GM23338 (cell line): ENCODE data around the gene SPIRE2. TPM values are rescaled to one million over a fixed set of nuclear protein-coding genes. Genes with fewer than 3 reads are reported as not detected.
A peak's percentile ranks its signal among the peaks of the same experiment; 100 is the strongest.
"Not testable (repeated sequence)": the region's sequence is repeated elsewhere in the genome, so short reads cannot be mapped to it uniquely, and the experiment has no call there.

Source experiments
- ATAC-seq: fragments of 200-7000 bp; cut with Tn5 transposase; 3 replicates; pipeline ENCODE4 v1.9.1; 2020
- DNase-seq: peaks from one replicate; pipeline ENCODE4 v3.0.0-alpha.2; 2015; ENCODE audit warnings: low spot score
- H2AFZ ChIP-seq: fragments of 200-600 bp; sonication (generic); 2 replicates; pipeline ENCODE4 v1.8.0; 2016; ENCODE audit warnings: antibody characterized with exemption, mild to moderate bottlenecking, moderate library complexity
- H3F3A ChIP-seq: fragments of 200-600 bp; sonication (generic); replicated peaks from 2 replicates; pipeline ENCODE4 v1.8.0; 2017; ENCODE audit warnings: antibody characterized with exemption, mixed run types, low read depth
- H3K27ac ChIP-seq: fragments of 200-600 bp; sonication (generic); 2 replicates; pipeline ENCODE4 v1.6.1; 2016; ENCODE audit warnings: low read depth
- H3K27me3 ChIP-seq: fragments of 200-600 bp; sonication (generic); 2 replicates; pipeline ENCODE4 v1.8.0; 2016; ENCODE audit warnings: mild to moderate bottlenecking, mixed run types, moderate library complexity; ENCODE audit not compliant: insufficient read depth
- H3K36me3 ChIP-seq: fragments of 200-600 bp; sonication (generic); 2 replicates; pipeline ENCODE4 v1.8.0; 2016; ENCODE audit warnings: mild to moderate bottlenecking; ENCODE audit not compliant: insufficient read depth
- H3K4me1 ChIP-seq: fragments of 200-600 bp; sonication (generic); 2 replicates; pipeline ENCODE4 v1.8.0; 2016; ENCODE audit warnings: mild to moderate bottlenecking, moderate library complexity; ENCODE audit not compliant: insufficient read depth
- H3K4me2 ChIP-seq: fragments of 200-600 bp; sonication (generic); 2 replicates; pipeline ENCODE4 v1.7.1; 2017; ENCODE audit warnings: mixed run types
- H3K4me3 ChIP-seq: fragments of 200-600 bp; sonication (generic); 2 replicates; pipeline ENCODE4 v1.6.1; 2016; ENCODE audit warnings: mixed run types
- H3K79me2 ChIP-seq: fragments of 200-600 bp; sonication (generic); replicated peaks from 2 replicates; pipeline ENCODE4 v1.8.0; 2017; ENCODE audit warnings: mild to moderate bottlenecking; ENCODE audit not compliant: insufficient read depth
- H3K9me2 ChIP-seq: fragments of 200-600 bp; sonication (generic); 2 replicates; pipeline ENCODE4 v1.8.0; 2017; ENCODE audit not compliant: insufficient read depth
- H4K20me1 ChIP-seq: fragments of 200-600 bp; sonication (generic); replicated peaks from 2 replicates; pipeline ENCODE4 v1.8.0; 2017; ENCODE audit warnings: mild to moderate bottlenecking; ENCODE audit not compliant: insufficient read depth
- H3K27ac Mint-ChIP-seq: 2 replicates; pipeline ENCODE4 v1.8.0; 2020; ENCODE audit warnings: inconsistent platforms, mild to moderate bottlenecking, moderate library complexity, mixed read lengths
- H3K27me3 Mint-ChIP-seq: 3 replicates; pipeline ENCODE4 v1.8.0; 2022; ENCODE audit warnings: low read depth, mild to moderate bottlenecking, moderate library complexity, mixed read lengths, inconsistent platforms; ENCODE audit not compliant: insufficient read depth, poor library complexity
- H3K36me3 Mint-ChIP-seq: 3 replicates; pipeline ENCODE4 v1.8.0; 2021; ENCODE audit warnings: low read depth, mild to moderate bottlenecking, inconsistent platforms, moderate library complexity, mixed read lengths
- H3K4me1 Mint-ChIP-seq: 3 replicates; pipeline ENCODE4 v1.8.0; 2020; ENCODE audit warnings: mild to moderate bottlenecking, inconsistent platforms, mixed read lengths
- H3K4me3 Mint-ChIP-seq: 3 replicates; pipeline ENCODE4 v1.8.0; 2021; ENCODE audit warnings: moderate library complexity, mild to moderate bottlenecking, inconsistent platforms, mixed read lengths
- H3K9me3 Mint-ChIP-seq: 3 replicates; pipeline ENCODE4 v1.8.0; 2020; ENCODE audit warnings: moderate library complexity, mild to moderate bottlenecking, inconsistent platforms, mixed read lengths
- CREB1 ChIP-seq: fragments of 250-450 bp; sonication (Bioruptor Pico); IDR thresholded peaks from 2 replicates; pipeline ENCODE4 v1.5.0; 2020; ENCODE audit warnings: low read depth, mild to moderate bottlenecking, moderate library complexity
- NANOG ChIP-seq: IDR thresholded peaks from 2 replicates; pipeline ENCODE4 v1.6.1; 2016; ENCODE audit warnings: antibody characterized with exemption, borderline replicate concordance
- POLR2AphosphoS5 ChIP-seq: IDR thresholded peaks from 2 replicates; pipeline ENCODE4 v1.6.1; 2016; ENCODE audit warnings: antibody characterized with exemption, low read depth
- polyA plus RNA-seq: library from polyadenylated mRNA; unstranded; fragments of >200 nt; fragmentation: Nextera tagmentation; extraction: Ambion mirVana; gene quantifications from 2 replicates; pipeline ENCODE4 v1.2.1, GENCODE V29; 2016
- total RNA-seq: library from RNA; depleted of rRNA; stranded (reverse); fragments of >200 nt; shearing (Covaris generic); gene quantifications from 2 replicates; pipeline ENCODE4 v1.2.3, GENCODE V29; 2014

SPIRE2 gene
- total and polyA plus RNA-seq, 2 experiments from 2014 or later = 5.0 to 15.2 TPM

DNA sequence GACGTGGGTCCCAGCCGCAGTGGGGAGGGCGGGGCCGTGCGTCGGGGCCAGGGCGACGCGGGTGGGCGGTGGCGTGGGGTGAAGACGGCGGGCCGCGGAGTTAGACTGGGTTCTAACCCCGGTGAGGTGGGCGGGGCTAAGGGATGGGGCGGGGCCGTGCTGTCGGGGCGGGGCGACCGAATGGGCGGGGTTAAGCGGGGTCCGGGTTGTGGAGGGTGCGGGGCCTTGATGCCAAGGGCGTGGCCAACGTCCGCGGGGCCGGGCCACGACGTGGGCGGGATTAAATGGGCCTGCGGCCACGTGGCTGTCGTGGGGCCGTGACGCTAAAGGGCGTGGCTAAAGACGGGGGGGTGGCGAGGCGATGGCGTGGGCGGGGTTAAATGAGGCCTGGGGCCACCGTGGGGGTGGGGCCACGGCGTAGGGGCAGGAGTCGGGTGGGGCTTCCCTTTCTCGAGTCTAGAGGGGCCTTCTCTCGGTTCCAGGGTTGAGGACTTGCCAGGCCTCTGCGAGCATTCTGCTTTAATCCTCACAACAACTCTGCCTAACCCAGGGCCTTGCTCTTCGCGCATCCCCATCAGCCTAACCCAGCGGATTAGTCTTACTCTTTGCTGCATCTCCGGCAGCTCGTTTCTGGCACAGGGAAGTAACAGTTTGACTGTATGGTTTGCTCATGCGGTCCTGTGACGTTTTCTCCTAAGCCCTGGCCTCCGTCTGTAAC, 45.9 kb downstream of the SPIRE2 start:
- H3K4me3 Mint-ChIP-seq = peak overlapping the region; percentile 84
- Histone ChIP-seq H3K27ac (peak overlapping the region; percentile 100; the same call in 1 of the 2 replicates), H3K27me3 (peaks cover 5% of the 10 kb centered on the region; the same call in 1 of the 2 replicates), H3K36me3 (peaks cover 7% of the 10 kb centered on the region; the same call in 1 of the 2 replicates), H3K79me2 (peaks cover 43% of the 10 kb centered on the region), H3K4me3 (peak overlapping the region; percentile 94), H3F3A (peaks cover 30% of the 10 kb centered on the region), H3K4me1 (no peaks in the 10 kb centered on the region), H4K20me1 (peaks cover 6% of the 10 kb centered on the region), H3K4me2 (peak overlapping the region; percentile 92), H2AFZ (no peak overlapping the region), H3K9me2 (no peaks in the 10 kb centered on the region)
- ATAC-seq (peak; percentile 65), DNase-seq (peak; percentile 96)
- H3K27me3 Mint-ChIP-seq = peaks cover 24% of the 10 kb centered on the region
- peak overlapping the region; percentile 96 for H3K27ac Mint-ChIP-seq
- peaks cover 33% of the 10 kb centered on the region for H3K36me3 Mint-ChIP-seq
- TF ChIP-seq CREB1 (CRISPR knock-in tag) (peak; percentile 90), NANOG (no peak)
- peaks cover 15% of the 10 kb centered on the region for H3K9me3 Mint-ChIP-seq
- peaks cover 2% of the 10 kb centered on the region; the same call in 1 of the 3 replicates for H3K4me1 Mint-ChIP-seq

DNA sequence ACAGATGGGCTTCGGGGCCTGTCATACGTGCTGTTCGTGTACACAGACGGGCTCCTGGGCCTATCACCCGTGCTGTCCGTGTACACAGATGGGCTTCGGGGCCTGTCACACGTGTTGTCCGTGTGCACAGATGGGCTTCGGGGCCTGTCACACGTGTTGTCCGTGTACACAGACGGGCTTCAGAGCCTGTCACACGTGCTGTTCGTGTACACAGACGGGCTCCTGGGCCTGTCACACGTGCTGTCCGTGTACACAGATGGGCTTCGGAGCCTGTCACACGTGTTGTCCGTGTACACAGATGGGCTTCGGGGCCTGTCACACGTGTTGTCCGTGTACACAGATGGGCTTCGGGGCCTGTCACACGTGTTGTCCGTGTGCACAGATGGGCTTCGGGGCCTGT, 50.8 kb downstream of the SPIRE2 start:
- not testable (repeated sequence) for H3K36me3 ChIP-seq, H3K27ac ChIP-seq, H3K27me3 Mint-ChIP-seq, H3K4me3 ChIP-seq, H3K27ac Mint-ChIP-seq, H3K4me3 Mint-ChIP-seq, H2AFZ ChIP-seq, H3K9me2 ChIP-seq, ATAC-seq, DNase-seq, H3K4me1 Mint-ChIP-seq, H3K27me3 ChIP-seq, H3K4me1 ChIP-seq, H3K4me2 ChIP-seq
- Mint-ChIP-seq H3K36me3 (peaks cover 54% of the 10 kb centered on the region), H3K9me3 (peaks cover 15% of the 10 kb centered on the region)
- Histone ChIP-seq H4K20me1 (peaks cover 18% of the 10 kb centered on the region), H3F3A (peaks cover 24% of the 10 kb centered on the region), H3K79me2 (peaks cover 70% of the 10 kb centered on the region)

DNA sequence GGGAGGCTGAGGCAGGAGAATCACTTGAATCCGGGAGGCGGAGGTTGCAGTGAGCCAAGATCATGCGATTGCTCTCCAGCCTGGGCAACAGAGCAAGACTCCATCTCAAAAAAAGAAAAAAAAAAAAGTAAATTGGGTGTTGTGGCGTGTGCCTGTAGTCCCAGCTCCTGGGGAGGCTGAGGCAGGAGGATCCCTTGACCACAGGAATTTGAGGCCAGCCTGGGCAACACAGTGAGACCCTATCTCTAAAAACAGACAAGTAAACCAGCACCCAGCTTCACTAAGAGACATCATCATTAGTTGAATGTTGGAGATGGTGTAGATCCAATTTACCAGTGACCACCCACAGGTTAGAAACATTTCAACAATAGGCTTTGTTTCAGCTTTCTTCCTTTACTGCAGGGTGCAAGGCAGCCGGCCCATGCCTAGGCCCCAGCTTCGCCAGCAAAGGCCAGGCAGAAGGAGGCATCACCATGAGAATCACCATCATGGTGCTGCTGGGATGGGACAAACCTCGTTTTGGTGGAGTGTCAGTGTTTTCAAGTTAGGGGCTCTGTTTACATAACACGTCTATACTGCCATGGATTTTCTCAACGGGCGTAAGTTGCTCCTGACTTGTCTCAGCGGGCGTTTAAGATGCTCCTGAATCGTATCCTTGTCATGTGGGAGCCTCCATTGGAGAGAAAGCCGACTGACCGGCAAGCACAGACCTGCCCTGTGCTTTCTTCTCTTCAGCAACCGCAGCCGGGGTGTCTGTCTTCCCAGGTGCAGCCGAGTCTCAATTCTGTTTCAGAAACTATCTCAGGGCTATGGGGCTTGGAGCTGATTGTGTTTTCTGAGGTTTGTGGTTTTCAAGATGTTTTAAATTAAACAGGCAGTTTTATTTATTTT, 52.4 kb downstream of the SPIRE2 start:
- H3K4me1 ChIP-seq = no peaks in the 10 kb centered on the region
- no peak for DNase-seq
- H3K4me2 ChIP-seq = no peak overlapping the region
- no peak for ATAC-seq
- H3K4me3 Mint-ChIP-seq = no peak overlapping the region
- peaks cover 14% of the 10 kb centered on the region for H3F3A ChIP-seq
- H3K36me3 ChIP-seq = peaks cover 4% of the 10 kb centered on the region; the same call in 1 of the 2 replicates
- H3K27me3 Mint-ChIP-seq = no peaks in the 10 kb centered on the region
- 0 out of 2 replicates have a peak overlapping the region, but pooled peaks have one; percentile 69 for H3K27ac ChIP-seq
- H4K20me1 ChIP-seq = peaks cover 11% of the 10 kb centered on the region
- peaks cover 3% of the 10 kb centered on the region; the same call in 2 of the 3 replicates for H3K9me3 Mint-ChIP-seq
- TF ChIP-seq POLR2AphosphoS5 = no peak
- peaks cover 56% of the 10 kb centered on the region for H3K79me2 ChIP-seq
- H3K36me3 Mint-ChIP-seq = peaks cover 54% of the 10 kb centered on the region
- no peaks in the 10 kb centered on the region for H3K27me3 ChIP-seq
- H3K4me3 ChIP-seq = no peak overlapping the region
- no peak overlapping the region for H2AFZ ChIP-seq
- no peaks in the 10 kb centered on the region for H3K9me2 ChIP-seq
- no peaks in the 10 kb centered on the region for H3K4me1 Mint-ChIP-seq
- no peak overlapping the region for H3K27ac Mint-ChIP-seq
